Astrocyte (in vitro differentiated cells and primary cell): ENCODE results near the gene PLCB4.

Experiments
- CTCF ChIP-seq: IDR thresholded peaks from 2 replicates; pipeline ENCODE4 v1.5.1; 2011; ENCODE audit warnings: low read depth, mild to moderate bottlenecking, inconsistent platforms, low read length, moderate library complexity; ENCODE audit not compliant: insufficient read depth
- EZH2 ChIP-seq: IDR thresholded peaks from 2 replicates; pipeline ENCODE4 v1.6.1; 2012; ENCODE audit warnings: mild to moderate bottlenecking, low read length, inconsistent platforms; ENCODE audit not compliant: insufficient read depth

DNA sequence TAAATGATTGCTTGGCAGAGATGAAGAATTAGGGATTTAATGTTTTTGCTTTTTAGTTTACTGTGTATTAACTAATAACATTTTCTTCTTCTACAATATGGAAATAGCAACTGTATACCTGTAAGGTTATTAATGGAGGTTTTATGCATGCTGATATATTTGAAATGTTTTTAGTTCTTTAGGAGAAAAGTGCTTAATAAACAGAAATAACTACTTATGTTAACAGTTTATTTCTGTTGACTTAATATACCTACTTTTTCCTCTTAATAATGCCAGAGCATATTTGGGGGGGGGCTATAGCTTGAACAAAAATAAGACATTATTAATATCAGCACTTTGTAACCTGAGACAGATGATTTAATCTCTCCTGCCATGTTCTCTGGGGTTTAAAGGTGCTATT lies 33.6 kb downstream of the PLCB4 start:
- TF ChIP-seq CTCF (no peak), EZH2 (no peak)
